Measurements from ENCODE around the gene PSPH.

PSPH gene

GRCh38 chr7:55996856-55997500 lies 54.3 kb downstream of the PSPH start:
- DNase-seq = no peak

- no peak for DNase-seq
These were observed 58.9 kb downstream of the PSPH start for GRCh38 chr7:55992346-55992745.

GRCh38 chr7:55983537-55983936 lies 67.7 kb downstream of the PSPH start:
- no peak for DNase-seq

GRCh38 chr7:55980266-55980665 lies 71.0 kb downstream of the PSPH start:
- DNase-seq = no peak

- no peak for DNase-seq
These were observed 73.4 kb downstream of the PSPH start for GRCh38 chr7:55977831-55978230.

- DNase-seq = no peak
These were observed 75.1 kb downstream of the PSPH start for GRCh38 chr7:55975988-55976633.

GRCh38 chr7:55973747-55974250 lies 77.4 kb downstream of the PSPH start:
- DNase-seq = no peak

- DNase-seq = no peak
These were observed 80.3 kb downstream of the PSPH start for GRCh38 chr7:55970978-55971377.

GRCh38 chr7:55970561-55970960 lies 80.7 kb downstream of the PSPH start:
- no peak for DNase-seq

- no peak for DNase-seq
These were observed 81.9 kb downstream of the PSPH start for GRCh38 chr7:55969391-55969790.

- no peak for DNase-seq
These were observed 84.4 kb downstream of the PSPH start for GRCh38 chr7:55966851-55967250.

- DNase-seq = no peak
These were observed 85.3 kb downstream of the PSPH start for GRCh38 chr7:55965805-55966421.

GRCh38 chr7:55965100-55965470 lies 86.2 kb downstream of the PSPH start:
- no peak for DNase-seq

GRCh38 chr7:55964261-55965099 lies 86.8 kb downstream of the PSPH start, which contains the start of gene NIPSNAP2:
TSS of gene NIPSNAP2 (plus strand) at chr7:55964585. CDS start at chr7:55964610, 25 bp downstream.
- DNase-seq = peak; percentile 50

GRCh38 chr7:55963584-55964168 lies 87.6 kb downstream of the PSPH start:
- DNase-seq = no peak

GRCh38 chr7:55962014-55962413 lies 89.2 kb downstream of the PSPH start:
- no peak for DNase-seq

Measured in stimulated activated naive CD4-positive, alpha-beta T cell treated with Interleukin-2 at 50 U/mL for 16 hours (primary cell).